Muscle layer of duodenum (tissue), 2 donors: ENCODE data around the gene ARHGEF17.

Experiments used
- H3K27ac ChIP-seq: one replicate; pipeline ENCODE4 v1.7.0; 2013; ENCODE audit warnings: mild to moderate bottlenecking, low read length
- H3K27me3 ChIP-seq: one replicate; pipeline ENCODE4 v1.7.0; 2013; ENCODE audit warnings: low read depth, mild to moderate bottlenecking, control low read depth, low read length
- H3K36me3 ChIP-seq, 2 donors: one replicate each; pipeline ENCODE4 v1.7.0; 2013; ENCODE audit warnings: low read length in 2 of 2, control low read depth in 1 of 2, mild to moderate bottlenecking in 1 of 2; ENCODE audit not compliant: insufficient read depth in 2 of 2, control insufficient read depth in 1 of 2
- H3K4me1 ChIP-seq, 2 donors: one replicate each; pipeline ENCODE4 v1.7.0; 2013; ENCODE audit warnings: low read length in 2 of 2, mild to moderate bottlenecking in 2 of 2, control low read depth in 1 of 2, moderate library complexity in 1 of 2; ENCODE audit not compliant: insufficient read depth in 2 of 2, control insufficient read depth in 1 of 2
- H3K4me3 ChIP-seq, 2 donors: one replicate each; pipeline ENCODE4 v1.7.0; 2013; ENCODE audit warnings: low read length in 2 of 2, low read depth in 1 of 2, mild to moderate bottlenecking in 1 of 2
- H3K9me3 ChIP-seq, 2 donors: one replicate each; pipeline ENCODE4 v1.7.0; 2013; ENCODE audit warnings: low read length in 2 of 2, control low read depth in 1 of 2, mild to moderate bottlenecking in 1 of 2; ENCODE audit not compliant: control insufficient read depth in 1 of 2
- donor health status: healthy.

The ARHGEF17 gene

GRCh38 chr11:73288192-73288872 lies 19.7 kb upstream of the ARHGEF17 start:
- no peaks in the 10 kb centered on the region for H3K9me3 ChIP-seq
- H3K4me3 ChIP-seq, result peak overlapping the region in 1 of 2 donors; percentile 21
- H3K27ac ChIP-seq, result peak overlapping the region; percentile 51
- H3K27me3 ChIP-seq, result no peaks in the 10 kb centered on the region
- peaks cover 8 to 15% of the 10 kb centered on the region in 2 donors for H3K4me1 ChIP-seq
- no peaks in the 10 kb centered on the region for H3K36me3 ChIP-seq

DNA sequence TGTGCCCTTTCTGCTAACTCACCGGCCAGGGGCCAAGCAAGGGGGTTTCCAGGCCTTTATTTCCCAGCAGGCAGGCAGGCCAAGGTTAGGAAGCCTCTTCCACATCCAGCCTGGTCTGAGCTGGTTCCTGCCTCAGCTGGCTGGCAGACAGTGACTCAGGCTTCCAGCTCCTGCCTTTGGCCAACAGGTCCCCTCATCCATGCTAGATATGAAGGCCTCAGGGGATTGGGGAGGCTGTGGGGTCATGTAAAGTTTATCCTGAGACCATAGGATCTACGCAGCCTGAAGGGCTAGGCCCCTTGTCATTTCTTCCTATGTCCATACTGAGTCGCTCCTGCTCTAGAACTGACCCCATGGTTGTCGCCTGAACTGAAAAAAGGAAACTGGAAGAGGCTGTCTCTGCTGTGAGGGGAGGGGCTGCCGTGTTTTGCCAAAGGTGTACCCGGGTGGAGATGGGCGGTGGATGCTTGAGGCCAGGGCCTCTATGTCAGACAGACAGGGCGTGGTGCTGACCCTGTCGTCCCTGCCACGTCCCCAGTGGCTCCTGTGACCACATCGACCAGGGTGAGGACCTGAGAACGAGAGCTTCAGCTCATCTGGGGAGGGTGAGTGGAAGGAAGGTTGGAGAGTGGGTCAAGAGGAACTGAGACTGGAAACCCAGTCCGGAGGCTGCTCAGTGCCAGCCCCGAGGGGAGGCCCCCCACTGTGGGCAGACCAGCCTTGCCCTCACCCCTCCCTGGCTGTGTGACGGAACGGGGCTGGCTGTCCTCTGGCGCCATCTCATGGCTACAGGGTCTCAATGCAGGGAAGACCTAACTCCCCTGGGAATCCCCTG lies 19.0 kb upstream of the ARHGEF17 start:
- Histone ChIP-seq H3K27me3 (no peaks in the 10 kb centered on the region), H3K4me3 (peak overlapping the region; percentile 48 to 55), H3K27ac (peak overlapping the region; percentile 51), H3K36me3 (no peaks in the 10 kb centered on the region), H3K9me3 (no peaks in the 10 kb centered on the region), H3K4me1 (peaks cover 8 to 15% of the 10 kb centered on the region in 2 donors)

- no peak overlapping the region for H3K4me3 ChIP-seq
- no peaks in the 10 kb centered on the region for H3K9me3 ChIP-seq
- H3K4me1 ChIP-seq, result peaks cover 8 to 15% of the 10 kb centered on the region in 2 donors
- no peak overlapping the region for H3K27ac ChIP-seq
- H3K36me3 ChIP-seq, result no peaks in the 10 kb centered on the region
- H3K27me3 ChIP-seq, result no peaks in the 10 kb centered on the region
These were observed 17.5 kb upstream of the ARHGEF17 start for GRCh38 chr11:73290536-73290935.

- no peaks in the 10 kb centered on the region for H3K36me3 ChIP-seq
- no peaks in the 10 kb centered on the region for H3K9me3 ChIP-seq
- no peaks in the 10 kb centered on the region for H3K27me3 ChIP-seq
- H3K4me3 ChIP-seq, result no peak overlapping the region
- H3K27ac ChIP-seq, result no peak overlapping the region
- H3K4me1 ChIP-seq, result peaks cover 8 to 15% of the 10 kb centered on the region in 2 donors
These were observed 16.9 kb upstream of the ARHGEF17 start for GRCh38 chr11:73291196-73291595.

DNA sequence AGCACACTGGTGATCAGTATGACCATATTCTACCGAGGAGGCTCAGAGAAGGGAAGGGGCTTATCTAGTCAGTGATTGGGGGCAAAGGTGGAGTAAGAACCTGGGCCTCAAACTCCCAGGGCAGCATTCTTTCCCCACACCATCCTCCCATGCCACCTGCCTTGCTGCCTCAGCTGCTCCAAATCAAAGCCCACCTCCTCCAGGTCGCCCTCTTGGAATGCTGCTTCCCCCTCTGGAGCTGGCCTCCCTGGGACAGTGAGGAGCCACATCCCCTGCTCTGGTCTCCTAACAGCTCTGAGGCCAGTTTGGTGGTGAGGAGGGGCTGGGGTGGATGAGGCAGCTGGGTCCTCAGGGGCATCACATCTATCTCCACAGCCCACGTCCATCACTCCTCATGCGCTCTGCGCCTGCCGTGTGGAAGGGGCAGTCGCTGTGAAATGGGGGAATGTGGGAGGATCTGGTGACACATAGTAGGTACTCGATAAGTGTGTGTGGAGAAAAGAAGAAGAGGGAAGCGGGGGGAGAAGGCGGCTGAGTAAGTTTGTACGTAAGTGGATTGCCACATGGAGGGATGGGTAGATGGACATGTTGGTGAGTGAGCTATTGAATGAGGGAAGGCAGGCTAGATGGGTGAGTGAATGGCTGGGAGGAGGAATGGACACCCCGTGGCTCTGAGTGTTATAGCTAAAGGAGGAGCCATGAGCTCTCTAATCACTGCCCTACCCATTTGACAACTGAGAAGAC lies 16.1 kb upstream of the ARHGEF17 start:
- Histone ChIP-seq H3K9me3 (no peaks in the 10 kb centered on the region), H3K27me3 (no peaks in the 10 kb centered on the region), H3K4me1 (peaks cover 8 to 15% of the 10 kb centered on the region in 2 donors), H3K4me3 (no peak overlapping the region), H3K27ac (no peak overlapping the region), H3K36me3 (no peaks in the 10 kb centered on the region)

GRCh38 chr11:73292525-73292894 lies 15.6 kb upstream of the ARHGEF17 start:
- Histone ChIP-seq H3K36me3 (no peaks in the 10 kb centered on the region), H3K4me1 (peaks cover 8 to 15% of the 10 kb centered on the region in 2 donors), H3K9me3 (no peaks in the 10 kb centered on the region), H3K27ac (no peak overlapping the region), H3K4me3 (no peak overlapping the region), H3K27me3 (no peaks in the 10 kb centered on the region)

GRCh38 chr11:73293356-73293936 lies 14.6 kb upstream of the ARHGEF17 start:
- H3K36me3 ChIP-seq, result no peaks in the 10 kb centered on the region
- peaks cover 7 to 15% of the 10 kb centered on the region in 2 donors for H3K4me1 ChIP-seq
- no peaks in the 10 kb centered on the region for H3K27me3 ChIP-seq
- H3K4me3 ChIP-seq, result no peak overlapping the region
- H3K9me3 ChIP-seq, result no peaks in the 10 kb centered on the region
- no peak overlapping the region for H3K27ac ChIP-seq

DNA sequence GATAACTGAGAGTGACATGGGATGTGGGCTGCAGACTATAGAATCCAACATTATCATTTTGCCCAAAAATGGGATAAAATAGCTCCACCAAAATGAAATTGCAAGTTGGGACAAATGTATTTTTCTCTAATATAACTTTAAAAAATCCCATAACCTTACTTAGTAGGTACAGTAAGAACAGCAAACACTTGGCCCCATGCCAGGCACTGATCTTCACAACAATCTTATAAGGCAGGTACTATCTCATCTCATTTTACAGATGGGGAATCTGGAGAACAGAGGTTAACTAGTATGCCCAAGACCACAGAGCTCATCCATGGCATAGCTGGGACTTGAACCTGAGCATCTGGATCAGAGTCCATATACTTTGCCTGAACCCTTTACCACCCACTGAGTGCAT lies 13.5 kb upstream of the ARHGEF17 start:
- H3K27me3 ChIP-seq, result no peaks in the 10 kb centered on the region
- no peak overlapping the region for H3K27ac ChIP-seq

DNA sequence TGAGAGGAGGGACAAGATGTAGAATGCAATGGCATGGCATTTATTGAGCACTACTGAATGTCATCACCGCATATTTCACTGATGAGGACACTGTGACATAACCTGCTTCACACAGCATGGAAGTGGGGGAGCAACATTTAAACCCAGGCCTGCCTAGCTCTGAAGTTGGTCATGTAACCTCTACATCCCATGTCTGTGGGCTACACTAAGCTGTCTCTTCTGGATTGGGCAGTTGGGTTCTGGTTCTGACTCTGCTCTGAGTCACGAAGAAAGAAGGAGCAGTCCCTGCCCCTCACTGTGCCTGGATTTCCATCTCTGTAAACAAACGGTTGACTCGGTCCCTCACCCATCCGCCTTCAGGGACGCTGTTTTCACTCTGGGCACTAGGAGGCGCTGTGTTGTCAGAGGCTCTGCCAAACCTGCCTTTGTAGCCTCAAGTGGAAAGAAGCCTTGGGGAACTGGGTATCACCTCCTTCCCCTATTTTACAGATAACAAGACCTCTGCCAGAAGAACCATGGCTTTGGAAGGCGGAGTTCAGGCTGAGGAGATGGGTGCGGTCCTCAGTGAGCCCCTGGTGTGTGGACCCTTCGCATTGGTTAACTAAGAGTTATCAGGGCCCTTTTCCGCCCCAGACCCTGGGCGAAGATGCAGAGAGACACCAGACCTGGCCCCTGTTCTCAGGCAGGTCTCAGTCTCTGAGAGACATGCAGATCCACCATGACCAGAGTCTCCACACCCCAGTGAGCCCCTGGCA lies 12.7 kb upstream of the ARHGEF17 start:
- Histone ChIP-seq H3K4me3 (no peak overlapping the region), H3K36me3 (no peaks in the 10 kb centered on the region), H3K27ac (no peak overlapping the region), H3K9me3 (no peaks in the 10 kb centered on the region), H3K27me3 (no peaks in the 10 kb centered on the region), H3K4me1 (no peaks in the 10 kb centered on the region)

More for the DNA sequence above, 13.5 kb upstream of the ARHGEF17 start:
- Histone ChIP-seq H3K4me3 (no peak overlapping the region), H3K4me1 (peaks cover 0 to 4% of the 10 kb centered on the region in 2 donors), H3K36me3 (no peaks in the 10 kb centered on the region), H3K9me3 (no peaks in the 10 kb centered on the region)

- no peak overlapping the region for H3K4me3 ChIP-seq
- H3K27ac ChIP-seq, result no peak overlapping the region
- H3K4me1 ChIP-seq, result no peaks in the 10 kb centered on the region
- no peaks in the 10 kb centered on the region for H3K9me3 ChIP-seq
- no peaks in the 10 kb centered on the region for H3K27me3 ChIP-seq
- H3K36me3 ChIP-seq, result no peaks in the 10 kb centered on the region
These were observed 12.1 kb upstream of the ARHGEF17 start for GRCh38 chr11:73295996-73296318.
